CD14-positive monocyte (primary cell): Measurements from ENCODE around the gene CNTN1. TPM values are rescaled to one million over a fixed set of nuclear protein-coding genes. Genes with fewer than 3 reads are reported as not detected.

Experiments
- DNase-seq, 3 donors: peaks; one replicate each; pipeline ENCODE4 v3.0.0-alpha.2; 2011 to 2022
- H2AFZ ChIP-seq: 2 replicates; pipeline ENCODE4 v1.6.0; 2012; ENCODE audit warnings: mild to moderate bottlenecking, low read depth, low read length, inconsistent platforms; ENCODE audit not compliant: insufficient read depth, poor library complexity, severe bottlenecking
- H3K27ac ChIP-seq, 2 donors: 1 replicate in 1 of 2; 2 replicates in 1 of 2; pipeline ENCODE4 v1.5.1; 2012 to 2013; ENCODE audit warnings: low read length in 2 of 2, control low read depth in 1 of 2, inconsistent platforms in 1 of 2, low read depth in 1 of 2, mild to moderate bottlenecking in 1 of 2
- H3K27me3 ChIP-seq, 2 donors: one replicate each; pipeline versions ENCODE4 v1.6.0 to v1.6.1; 2011 to 2013; ENCODE audit warnings: low read length in 2 of 2; ENCODE audit not compliant: control insufficient read depth in 2 of 2, insufficient read depth in 2 of 2
- H3K36me3 ChIP-seq, 2 donors: replicated peaks in 1 of 2; 1 replicate in 1 of 2; 2 replicates in 1 of 2; pipeline versions ENCODE4 v1.5.1 to v1.6.1; 2012 to 2013; ENCODE audit warnings: low read length in 2 of 2, control low read depth in 1 of 2, inconsistent platforms in 1 of 2, mild to moderate bottlenecking in 1 of 2; ENCODE audit not compliant: insufficient read depth in 2 of 2, control insufficient read depth in 1 of 2
- H3K4me1 ChIP-seq, 2 donors: 1 replicate in 1 of 2; 2 replicates in 1 of 2; pipeline versions ENCODE4 v1.5.1 to v1.6.1; 2012 to 2013; ENCODE audit warnings: low read length in 2 of 2, control low read depth in 1 of 2, inconsistent platforms in 1 of 2, mild to moderate bottlenecking in 1 of 2, moderate library complexity in 1 of 2; ENCODE audit not compliant: insufficient read depth in 2 of 2, control insufficient read depth in 1 of 2
- H3K4me2 ChIP-seq: replicated peaks from 2 replicates; pipeline ENCODE3; 2012; ENCODE audit warnings: low read length, moderate library complexity, mild to moderate bottlenecking; ENCODE audit not compliant: poor library complexity, severe bottlenecking; ENCODE audit errors: extremely low read depth
- H3K4me3 ChIP-seq, 3 experiments: fragments of 200-600 bp in 1 of 3; sonication (generic) in 1 of 3; replicated peaks in 1 of 3; 1 replicate in 2 of 3; 2 replicates in 1 of 3; pipeline ENCODE4 v1.5.1; 2011 to 2013; ENCODE audit warnings: low read length in 3 of 3, mild to moderate bottlenecking in 3 of 3, control low read depth in 2 of 3, low read depth in 2 of 3, inconsistent platforms in 1 of 3, moderate library complexity in 1 of 3
- H3K79me2 ChIP-seq: 2 replicates; pipeline ENCODE4 v1.6.0; 2012; ENCODE audit warnings: mild to moderate bottlenecking, control low read depth, inconsistent platforms, low read length, moderate library complexity; ENCODE audit not compliant: insufficient read depth
- H3K9ac ChIP-seq: 2 replicates; pipeline ENCODE4 v1.6.0; 2017; ENCODE audit warnings: low read length, mild to moderate bottlenecking; ENCODE audit not compliant: insufficient read depth, poor library complexity, severe bottlenecking
- H3K9me3 ChIP-seq, 2 donors: replicated peaks in 1 of 2; 1 replicate in 1 of 2; 2 replicates in 1 of 2; pipeline versions ENCODE4 v1.5.1 to v1.6.1; 2012 to 2013; ENCODE audit warnings: low read length in 2 of 2, control low read depth in 1 of 2; ENCODE audit not compliant: control insufficient read depth in 1 of 2, insufficient read depth in 1 of 2
- H4K20me1 ChIP-seq: 2 replicates; pipeline ENCODE4 v1.6.0; 2012; ENCODE audit warnings: mild to moderate bottlenecking, low read length, control low read depth, moderate library complexity; ENCODE audit not compliant: insufficient read depth
- H3K27ac Mint-ChIP-seq, 7 donors: one replicate each; pipeline ENCODE4 v1.8.0; 2020; ENCODE audit warnings: mild to moderate bottlenecking in 7 of 7, mixed read lengths in 7 of 7, moderate library complexity in 6 of 7, inconsistent platforms in 2 of 7
- H3K27me3 Mint-ChIP-seq, 3 donors: one replicate each; pipeline ENCODE4 v1.8.0; 2021 to 2022; ENCODE audit warnings: low read depth in 3 of 3, mild to moderate bottlenecking in 3 of 3, mixed read lengths in 3 of 3, moderate library complexity in 3 of 3, inconsistent platforms in 1 of 3
- H3K36me3 Mint-ChIP-seq, 2 donors: one replicate each; pipeline ENCODE4 v1.8.0; 2020; ENCODE audit warnings: mixed read lengths in 2 of 2, inconsistent platforms in 1 of 2, mild to moderate bottlenecking in 1 of 2
- H3K4me1 Mint-ChIP-seq: one replicate; pipeline ENCODE4 v1.8.0; 2020; ENCODE audit warnings: mild to moderate bottlenecking, mixed read lengths
- H3K4me3 Mint-ChIP-seq, 2 donors: one replicate each; pipeline ENCODE4 v1.8.0; 2020; ENCODE audit warnings: mild to moderate bottlenecking in 2 of 2, mixed read lengths in 2 of 2, moderate library complexity in 1 of 2
- H3K9me3 Mint-ChIP-seq, 7 donors: one replicate each; pipeline ENCODE4 v1.8.0; 2020 to 2022; ENCODE audit warnings: mixed read lengths in 7 of 7, mild to moderate bottlenecking in 6 of 7, moderate library complexity in 6 of 7, inconsistent platforms in 2 of 7
- WGBS: methylation state at CpG from one replicate; pipeline ENCODE4 v1.1.5; 2013; ENCODE audit warnings: missing lambda C conversion rate; ENCODE audit not compliant: insufficient coverage; 5-methylcytosine and 5-hydroxymethylcytosine counted together
- intact Hi-C, 2 donors: fragments of 100-400 bp; cut with micrococcal nuclease; formaldehyde crosslinking; loops; one replicate each; pipeline versions ENCODE4 v1.15.0 to v1.15.1; 2023
- polyA plus RNA-seq, 3 donors: library from polyadenylated mRNA; depleted of rRNA in 1 of 3; unstranded in 2 of 3; stranded (reverse) in 1 of 3; fragments of 300-500 nt in 2 of 3; fragments of >200 nt in 1 of 3; fragmentation: Illumina TruSeq in 2 of 3; gene quantifications; 1 replicate in 2 of 3; 2 replicates in 1 of 3; pipeline ENCODE4 v1.2.3, GENCODE V29; 2012 to 2021
- TF ChIP-seq, protein P1 (sequence below): fragments of 200-600 bp; IDR thresholded peaks from one replicate; pipeline ENCODE4 v1.8.0; 2022; ENCODE audit warnings: antibody characterized with exemption, mild to moderate bottlenecking

CNTN1 gene
- polyA plus RNA-seq, 3 donors = not detected

DNA sequence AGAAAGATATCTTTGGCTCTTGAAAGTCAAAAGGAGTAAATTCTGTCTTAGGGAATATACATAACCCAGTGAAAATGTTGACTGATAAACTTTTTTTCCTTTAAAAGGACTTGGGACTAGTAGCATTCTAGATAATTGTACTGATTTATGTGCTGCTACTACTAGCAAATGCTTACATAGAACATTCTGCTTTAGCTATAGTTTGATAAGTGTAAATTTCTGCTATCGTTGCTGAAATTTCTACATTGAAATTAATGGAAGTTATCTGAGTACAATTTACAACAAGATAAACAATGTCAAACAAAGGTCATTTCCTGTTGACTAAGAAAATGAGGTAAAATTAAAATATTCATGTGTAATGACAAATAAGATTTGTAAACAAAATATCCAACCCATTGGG is 48.3 kb upstream of the CNTN1 start:
- H3K9me3 Mint-ChIP-seq = peaks cover 2 to 19% (median 10%) of the 10 kb centered on the region in 7 donors
- Histone ChIP-seq H4K20me1 (no peaks in the 10 kb centered on the region), H3K4me1 (no peaks in the 10 kb centered on the region), H3K27me3 (no peaks in the 10 kb centered on the region), H2AFZ (no peak overlapping the region), H3K79me2 (no peaks in the 10 kb centered on the region), H3K9me3 (peaks cover 0 to 7% of the 10 kb centered on the region in 2 donors), H3K27ac (no peak overlapping the region), H3K4me2 (no peak overlapping the region), H3K36me3 (no peaks in the 10 kb centered on the region), H3K4me3 (no peak overlapping the region), H3K9ac (no peak overlapping the region)
- no peaks in the 10 kb centered on the region for H3K4me1 Mint-ChIP-seq
- H3K27me3 Mint-ChIP-seq = no peaks in the 10 kb centered on the region
- no peak overlapping the region for H3K27ac Mint-ChIP-seq
- intact Hi-C loops = no loop called here
- TF ChIP-seq, protein P1, sequence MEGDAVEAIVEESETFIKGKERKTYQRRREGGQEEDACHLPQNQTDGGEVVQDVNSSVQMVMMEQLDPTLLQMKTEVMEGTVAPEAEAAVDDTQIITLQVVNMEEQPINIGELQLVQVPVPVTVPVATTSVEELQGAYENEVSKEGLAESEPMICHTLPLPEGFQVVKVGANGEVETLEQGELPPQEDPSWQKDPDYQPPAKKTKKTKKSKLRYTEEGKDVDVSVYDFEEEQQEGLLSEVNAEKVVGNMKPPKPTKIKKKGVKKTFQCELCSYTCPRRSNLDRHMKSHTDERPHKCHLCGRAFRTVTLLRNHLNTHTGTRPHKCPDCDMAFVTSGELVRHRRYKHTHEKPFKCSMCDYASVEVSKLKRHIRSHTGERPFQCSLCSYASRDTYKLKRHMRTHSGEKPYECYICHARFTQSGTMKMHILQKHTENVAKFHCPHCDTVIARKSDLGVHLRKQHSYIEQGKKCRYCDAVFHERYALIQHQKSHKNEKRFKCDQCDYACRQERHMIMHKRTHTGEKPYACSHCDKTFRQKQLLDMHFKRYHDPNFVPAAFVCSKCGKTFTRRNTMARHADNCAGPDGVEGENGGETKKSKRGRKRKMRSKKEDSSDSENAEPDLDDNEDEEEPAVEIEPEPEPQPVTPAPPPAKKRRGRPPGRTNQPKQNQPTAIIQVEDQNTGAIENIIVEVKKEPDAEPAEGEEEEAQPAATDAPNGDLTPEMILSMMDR = no peak
- no peak for DNase-seq
- WGBS = no CpG with 5 or more reads among the region's 1 CpG
- no peak overlapping the region for H3K4me3 Mint-ChIP-seq
- H3K36me3 Mint-ChIP-seq = no peaks in the 10 kb centered on the region

DNA sequence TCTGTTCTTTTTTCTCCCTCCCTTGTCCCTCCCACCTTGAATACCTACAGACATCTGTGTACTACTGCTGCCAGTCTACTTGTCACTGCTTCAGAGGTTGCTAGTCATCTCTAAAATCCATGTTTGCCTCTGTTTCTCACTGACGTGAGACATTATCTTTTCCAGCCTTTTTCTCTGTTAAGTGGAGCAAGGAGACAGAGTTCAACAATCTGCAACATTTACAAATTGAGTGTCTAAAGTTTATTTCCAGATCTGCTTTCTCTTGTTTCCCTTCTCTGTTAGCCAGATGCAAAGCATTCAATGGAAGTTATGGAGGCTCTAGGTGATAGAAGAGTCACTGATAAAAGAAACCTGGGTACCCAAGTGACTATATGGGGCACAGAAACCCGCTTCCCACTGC is 47.5 kb upstream of the CNTN1 start:
- no peak overlapping the region for H3K27ac Mint-ChIP-seq
- H3K27ac ChIP-seq = no peak overlapping the region
- H3K4me3 ChIP-seq = no peak overlapping the region
- no peaks in the 10 kb centered on the region for H3K27me3 ChIP-seq
- TF ChIP-seq, protein P1 = no peak
- H3K36me3 Mint-ChIP-seq = no peaks in the 10 kb centered on the region
- no peaks in the 10 kb centered on the region for H3K79me2 ChIP-seq
- no peak overlapping the region for H2AFZ ChIP-seq
- peaks cover 0 to 1% (median 0%) of the 10 kb centered on the region in 3 donors for H3K27me3 Mint-ChIP-seq
- H3K4me3 Mint-ChIP-seq = no peak overlapping the region
- peaks cover 2 to 16% (median 10%) of the 10 kb centered on the region in 7 donors for H3K9me3 Mint-ChIP-seq
- no peaks in the 10 kb centered on the region for H3K4me1 Mint-ChIP-seq
- intact Hi-C loops = no loop called here
- no peak overlapping the region for H3K9ac ChIP-seq
- H3K4me1 ChIP-seq = no peaks in the 10 kb centered on the region
- peaks cover 0 to 7% of the 10 kb centered on the region in 2 donors for H3K9me3 ChIP-seq
- no peaks in the 10 kb centered on the region for H4K20me1 ChIP-seq
- H3K4me2 ChIP-seq = no peak overlapping the region
- no peak for DNase-seq
- WGBS = no CpG with 5 or more reads among the region's 2 CpGs
- H3K36me3 ChIP-seq = no peaks in the 10 kb centered on the region
